GM12891 (cell line): ENCODE data around the gene CEP152.
"Not testable (repeated sequence)": the region's sequence is repeated elsewhere in the genome, so short reads cannot be mapped to it uniquely, and the experiment has no call there.

Source experiments
- POLR2A ChIP-seq: IDR thresholded peaks from 2 replicates; pipeline ENCODE4 v1.6.1; 2011; ENCODE audit warnings: low read depth, low read length, control low read depth
- SPI1 ChIP-seq: IDR thresholded peaks from 2 replicates; pipeline ENCODE4 v1.6.1; 2011; ENCODE audit warnings: low read depth, low read length, control low read depth

DNA sequence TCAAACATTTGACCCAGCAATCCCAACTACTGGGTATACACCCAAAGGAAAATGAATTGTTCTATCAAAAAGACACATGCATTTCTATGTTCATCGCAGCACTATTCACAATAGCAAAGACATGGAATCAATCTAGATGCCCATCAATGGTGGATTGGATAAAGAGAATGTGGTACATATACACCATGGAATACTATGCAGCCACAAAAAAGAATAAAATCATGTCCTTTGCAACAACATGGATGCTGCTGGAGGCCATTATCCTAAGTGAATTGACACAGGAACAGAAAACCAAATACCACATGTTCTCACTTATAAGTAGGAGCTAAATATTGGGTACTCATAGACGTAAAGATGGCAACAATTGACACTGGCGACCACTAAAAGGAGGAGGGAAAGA lies 43.6 kb upstream of the CEP152 start:
- not testable (repeated sequence) for TF ChIP-seq POLR2A, SPI1
